A673 (cell line): ENCODE results near the gene AP2B1.

ENCODE experiments used
- CTCF ChIP-seq: fragments of 300-800, 200-600 bp; sonication (generic); conservative IDR thresholded peaks from 2 replicates; pipeline ENCODE4 v1.5.1; 2017; ENCODE audit warnings: low read depth, mild to moderate bottlenecking, antibody characterized with exemption, low read length, moderate library complexity, mixed read lengths
- EZH2 ChIP-seq: fragments of 200-600 bp; sonication (generic); IDR thresholded peaks from 2 replicates; pipeline ENCODE4 v1.6.1; 2017; ENCODE audit warnings: borderline replicate concordance, low read depth, mild to moderate bottlenecking, mixed read lengths, antibody characterized with exemption, low read length; ENCODE audit not compliant: poor library complexity, severe bottlenecking

GRCh38 chr17:35732806-35733136 is 145.6 kb downstream of the AP2B1 start:
- TF ChIP-seq CTCF (no peak), EZH2 (no peak)
